MCF 10A (cell line): ENCODE data around the gene TCP11L1. TPM values are rescaled to one million over a fixed set of nuclear protein-coding genes. Genes with fewer than 3 reads are reported as not detected.

Source experiments
- BruUV-seq: library from RNA; stranded (reverse); fragments of 400-500 nt; replicated peaks from 2 replicates; lab custom pipeline; 2021; lab: Mats Ljungman, UMichigan
- CTCF ChIA-PET: fragments of 300-600 bp; sonication (Branson Sonifier 250); formaldehyde crosslinking; extraction: SDS; loops from one replicate; lab custom pipeline; 2021; ENCODE audit warnings: antibody characterized with exemption, inconsistent platforms; lab: Yijun Ruan, JAX
- POLR2A ChIA-PET: fragments of 300-600, 350-650 bp; sonication (Branson Sonifier 250); formaldehyde crosslinking; extraction: SDS; loops from one replicate; lab custom pipeline; 2020; ENCODE audit warnings: antibody characterized with exemption, inconsistent platforms; lab: Yijun Ruan, JAX
- DNase-seq: peaks from one replicate; pipeline ENCODE4 v3.0.0-alpha.2; 2018; ENCODE audit not compliant: unreplicated experiment
- H3K27ac Mint-ChIP-seq: one replicate; pipeline ENCODE4 v1.8.0; 2022; ENCODE audit warnings: mild to moderate bottlenecking, low read depth, mixed read lengths; ENCODE audit not compliant: unreplicated experiment
- H3K27me3 Mint-ChIP-seq: one replicate; pipeline ENCODE4 v1.8.0; 2022; ENCODE audit warnings: mixed read lengths; ENCODE audit not compliant: insufficient read depth, unreplicated experiment
- H3K36me3 Mint-ChIP-seq: one replicate; pipeline ENCODE4 v1.8.0; 2022; ENCODE audit warnings: mild to moderate bottlenecking, moderate library complexity, mixed read lengths; ENCODE audit not compliant: insufficient read depth, unreplicated experiment
- H3K4me1 Mint-ChIP-seq: one replicate; pipeline ENCODE4 v1.8.0; 2022; ENCODE audit warnings: mixed read lengths; ENCODE audit not compliant: insufficient read depth, unreplicated experiment
- H3K4me3 Mint-ChIP-seq: one replicate; pipeline ENCODE4 v1.8.0; 2022; ENCODE audit warnings: mild to moderate bottlenecking, moderate library complexity, mixed read lengths; ENCODE audit not compliant: unreplicated experiment
- H3K9me3 Mint-ChIP-seq: one replicate; pipeline ENCODE4 v1.8.0; 2022; ENCODE audit warnings: mixed read lengths; ENCODE audit not compliant: unreplicated experiment
- intact Hi-C: fragments of 100-400 bp; cut with micrococcal nuclease; formaldehyde crosslinking; loops from 2 replicates; pipeline ENCODE4 v1.14.1; 2022
- total RNA-seq: library from RNA; stranded (reverse); gene quantifications from 2 replicates; pipeline ENCODE4 v1.2.3, GENCODE V29; 2022
- TF ChIP-seq, protein P1 (sequence below): fragments of 200-600 bp; IDR thresholded peaks from one replicate; pipeline ENCODE4 v1.8.0; 2022; ENCODE audit warnings: antibody characterized with exemption, mild to moderate bottlenecking; ENCODE audit not compliant: unreplicated experiment

TCP11L1 gene
- total RNA-seq, 1 experiment from 2014 or later: 25.8 TPM

DNA sequence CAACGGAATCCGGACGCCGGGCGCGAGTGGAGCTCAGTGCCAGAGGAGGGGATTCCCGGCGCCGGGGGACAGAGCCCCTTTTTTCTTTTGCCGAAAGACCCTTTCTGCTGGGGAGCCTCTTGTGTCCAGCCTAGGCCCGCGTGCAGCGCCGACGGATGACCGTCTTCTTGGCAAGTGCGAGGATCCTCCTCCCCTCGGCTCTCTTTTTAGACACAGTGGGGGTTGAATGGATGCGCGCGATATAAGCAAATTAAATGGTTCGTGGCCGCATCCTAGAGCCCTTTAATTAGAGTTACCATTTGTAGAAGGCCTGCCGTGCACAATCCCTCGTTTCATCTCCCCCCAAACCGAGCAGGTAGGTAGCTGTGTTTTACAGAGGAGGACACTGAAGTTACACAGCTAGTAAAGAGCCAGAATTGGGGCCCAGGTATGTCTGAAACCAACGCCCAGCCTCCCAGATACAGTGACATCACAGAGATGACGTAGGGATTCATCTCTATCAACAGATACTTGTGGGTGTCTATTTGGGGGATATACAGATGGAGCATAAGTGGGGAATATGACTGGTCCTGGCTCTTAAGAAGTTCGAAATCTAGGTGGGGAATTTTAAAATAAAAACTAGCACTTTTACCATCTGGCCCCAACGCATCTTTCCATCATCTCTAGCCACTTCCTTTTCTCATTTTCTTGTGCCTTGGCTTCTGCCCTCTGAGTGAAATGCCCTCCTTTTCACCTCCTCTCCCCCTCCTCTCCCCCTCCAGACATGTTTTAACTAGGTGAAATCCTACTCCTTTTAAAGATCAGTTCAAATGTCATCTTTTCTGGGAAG, 875 bp downstream of the TCP11L1 start:
- Mint-ChIP-seq H3K4me1 (peaks cover 20% of the 10 kb centered on the region), H3K9me3 (no peaks in the 10 kb centered on the region), H3K36me3 (peaks cover 6% of the 10 kb centered on the region), H3K27me3 (no peaks in the 10 kb centered on the region), H3K27ac (peak overlapping the region; percentile 97), H3K4me3 (peak overlapping the region; percentile 85)
- intact Hi-C loops: no loop called here
- DNase-seq: no peak
- POLR2A ChIA-PET: interaction anchor here (0.6 to 2.9 kb wide), 26 partner anchors 7 to 696 kb away, joined by 3 to 44 read pairs (median 4); partner anchors contain the start of genes CD59, CSTF3, DEPDC7 and EIF3M
- TF ChIP-seq, protein P1, sequence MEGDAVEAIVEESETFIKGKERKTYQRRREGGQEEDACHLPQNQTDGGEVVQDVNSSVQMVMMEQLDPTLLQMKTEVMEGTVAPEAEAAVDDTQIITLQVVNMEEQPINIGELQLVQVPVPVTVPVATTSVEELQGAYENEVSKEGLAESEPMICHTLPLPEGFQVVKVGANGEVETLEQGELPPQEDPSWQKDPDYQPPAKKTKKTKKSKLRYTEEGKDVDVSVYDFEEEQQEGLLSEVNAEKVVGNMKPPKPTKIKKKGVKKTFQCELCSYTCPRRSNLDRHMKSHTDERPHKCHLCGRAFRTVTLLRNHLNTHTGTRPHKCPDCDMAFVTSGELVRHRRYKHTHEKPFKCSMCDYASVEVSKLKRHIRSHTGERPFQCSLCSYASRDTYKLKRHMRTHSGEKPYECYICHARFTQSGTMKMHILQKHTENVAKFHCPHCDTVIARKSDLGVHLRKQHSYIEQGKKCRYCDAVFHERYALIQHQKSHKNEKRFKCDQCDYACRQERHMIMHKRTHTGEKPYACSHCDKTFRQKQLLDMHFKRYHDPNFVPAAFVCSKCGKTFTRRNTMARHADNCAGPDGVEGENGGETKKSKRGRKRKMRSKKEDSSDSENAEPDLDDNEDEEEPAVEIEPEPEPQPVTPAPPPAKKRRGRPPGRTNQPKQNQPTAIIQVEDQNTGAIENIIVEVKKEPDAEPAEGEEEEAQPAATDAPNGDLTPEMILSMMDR: no peak
- CTCF ChIA-PET: interaction anchor here (0.6 to 11.7 kb wide), 4 partner anchors 16 to 655 kb away, joined by 3 to 103 read pairs (median 3); no protein-coding TSS in a partner anchor
- TSS peak; percentile 58 for BruUV-seq

DNA sequence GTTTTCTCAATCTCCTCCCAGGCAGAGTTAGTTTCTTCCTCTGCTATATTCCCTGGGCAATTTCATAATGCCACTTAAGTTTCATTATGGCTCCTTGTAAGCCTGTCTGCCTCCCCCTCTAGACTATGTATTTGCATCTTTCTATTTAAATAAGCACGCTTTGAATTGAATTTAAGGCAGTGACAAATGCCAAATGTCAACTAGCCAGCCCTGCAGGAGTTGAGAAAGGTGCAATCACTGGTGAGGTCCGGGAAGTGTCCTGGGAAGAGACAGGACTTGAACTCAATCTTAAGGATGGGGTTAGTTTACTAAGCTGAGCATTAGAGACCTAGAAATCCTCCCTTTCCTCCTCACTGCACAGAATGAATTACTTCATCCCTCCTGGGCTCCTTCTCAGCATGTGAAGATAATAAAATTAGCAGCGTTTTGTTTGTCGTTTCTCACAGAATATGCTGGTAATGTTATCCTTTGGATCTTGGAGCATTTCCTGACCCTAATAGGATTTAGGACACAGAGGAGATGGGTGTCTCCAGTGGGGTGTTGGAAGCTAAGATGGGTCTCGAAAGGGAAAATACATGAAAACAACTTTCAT, 1.6 kb downstream of the TCP11L1 start:
- Mint-ChIP-seq H3K36me3 (peaks cover 10% of the 10 kb centered on the region), H3K9me3 (no peaks in the 10 kb centered on the region), H3K27me3 (no peaks in the 10 kb centered on the region), H3K4me1 (peaks cover 26% of the 10 kb centered on the region), H3K4me3 (peak overlapping the region; percentile 85), H3K27ac (peak overlapping the region; percentile 97)
- no TSS peak for BruUV-seq
- ChIA-PET CTCF (interaction anchor here (11.7 kb wide), 1 partner anchor 22 kb away, joined by 103 read pairs; no protein-coding TSS in a partner anchor), POLR2A (interaction anchor here (0.7 to 2.9 kb wide), 8 partner anchors 12 to 195 kb away, joined by 3 to 44 read pairs (median 8); partner anchors contain the start of gene DEPDC7)
- TF ChIP-seq, protein P1: no peak
- intact Hi-C loops: no loop called here
- no peak for DNase-seq

DNA sequence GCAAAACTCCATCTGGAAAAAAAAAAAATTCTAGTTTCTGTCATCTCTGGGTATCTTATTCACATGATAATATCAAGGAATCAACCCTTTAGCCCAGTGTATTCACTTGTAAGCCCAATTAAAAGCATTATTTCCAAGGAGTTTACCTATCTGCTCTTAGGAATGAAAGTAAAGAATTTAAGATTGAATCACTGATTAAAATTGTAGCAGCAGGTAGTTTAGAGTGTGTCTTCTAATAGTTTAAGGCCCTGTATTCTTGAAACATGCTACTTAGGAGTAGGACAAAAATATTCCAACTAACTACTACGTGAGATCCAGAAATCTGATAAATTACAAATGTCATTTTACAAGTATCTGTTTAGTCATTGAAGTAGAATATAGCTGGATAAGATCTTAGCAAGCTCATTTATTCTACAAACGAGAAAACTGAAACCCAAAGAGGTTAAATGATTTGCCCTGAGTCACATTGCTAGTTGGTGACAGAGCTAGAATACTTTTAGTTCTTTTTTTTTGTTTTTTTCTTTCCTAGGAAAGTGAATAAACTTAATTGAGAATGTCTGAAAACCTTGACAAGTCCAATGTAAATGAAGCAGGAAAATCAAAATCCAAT, 4.0 kb downstream of the TCP11L1 start:
- H3K4me3 Mint-ChIP-seq: peak overlapping the region; percentile 7
- CTCF ChIA-PET: interaction anchor here (0.7 to 11.7 kb wide), 10 partner anchors 10 to 202 kb away, joined by 3 to 103 read pairs (median 3); no protein-coding TSS in a partner anchor

More for the DNA sequence above, 4.0 kb downstream of the TCP11L1 start:
- Mint-ChIP-seq H3K4me1 (peaks cover 42% of the 10 kb centered on the region), H3K27me3 (no peaks in the 10 kb centered on the region), H3K27ac (peak overlapping the region; percentile 76), H3K9me3 (no peaks in the 10 kb centered on the region), H3K36me3 (peaks cover 19% of the 10 kb centered on the region)
- no TSS peak for BruUV-seq
- intact Hi-C loops: no loop called here
- TF ChIP-seq, protein P1: no peak
- no peak for DNase-seq
- POLR2A ChIA-PET: interaction anchor here (0.6 to 6.0 kb wide), 16 partner anchors 9 to 437 kb away, joined by 3 to 99 read pairs (median 4); partner anchors contain the start of genes DEPDC7 and QSER1
